Endothelial cell (in vitro differentiated cells): Measurements from ENCODE around the gene NUMBL. TPM values are rescaled to one million over a fixed set of nuclear protein-coding genes. Genes with fewer than 3 reads are reported as not detected.

ENCODE experiments used
- DNase-seq: peaks from one replicate; pipeline ENCODE4 v3.0.0; 2021; ENCODE audit warnings: low spot score
- H3K27ac Mint-ChIP-seq: one replicate; pipeline ENCODE4 v1.8.0; 2021; ENCODE audit warnings: mixed read lengths, inconsistent platforms; ENCODE audit not compliant: unreplicated experiment
- H3K27me3 Mint-ChIP-seq: one replicate; pipeline ENCODE4 v1.8.0; 2021; ENCODE audit warnings: mild to moderate bottlenecking, moderate library complexity, mixed read lengths, inconsistent platforms; ENCODE audit not compliant: unreplicated experiment
- H3K36me3 Mint-ChIP-seq: one replicate; pipeline ENCODE4 v1.8.0; 2021; ENCODE audit warnings: mild to moderate bottlenecking, low read depth, mixed read lengths, inconsistent platforms; ENCODE audit not compliant: unreplicated experiment
- H3K4me1 Mint-ChIP-seq: one replicate; pipeline ENCODE4 v1.8.0; 2021; ENCODE audit warnings: mild to moderate bottlenecking, mixed read lengths, inconsistent platforms; ENCODE audit not compliant: unreplicated experiment
- H3K4me3 Mint-ChIP-seq: one replicate; pipeline ENCODE4 v1.8.0; 2021; ENCODE audit warnings: mild to moderate bottlenecking, mixed read lengths, inconsistent platforms; ENCODE audit not compliant: unreplicated experiment
- H3K9me3 Mint-ChIP-seq: one replicate; pipeline ENCODE4 v1.8.0; 2021; ENCODE audit warnings: mixed read lengths, inconsistent platforms; ENCODE audit not compliant: unreplicated experiment
- CTCF ChIP-seq: fragments of 200-600 bp; sonication (generic); IDR thresholded peaks from one replicate; pipeline ENCODE4 v1.5.0; 2021; ENCODE audit warnings: antibody characterized with exemption; ENCODE audit not compliant: unreplicated experiment
- total RNA-seq: library from RNA; stranded (reverse); fragmentation: NEBNext Ultra II Directional; extraction: Animal tissue kit (Norgen Biotek cat#: 25700); gene quantifications from one replicate; pipeline ENCODE4 v1.2.1, GENCODE V29; 2021; ENCODE audit not compliant: unreplicated experiment

The NUMBL gene
- total RNA-seq, 1 donor from 2014 or later, result 10.0 TPM

GRCh38 chr19:40646743-40647254, 43.7 kb downstream of the NUMBL start:
- no peak overlapping the region for H3K27ac Mint-ChIP-seq

GRCh38 chr19:40642757-40643305, 47.6 kb downstream of the NUMBL start:
- TF ChIP-seq CTCF, result no peak
- no peak overlapping the region for H3K4me3 Mint-ChIP-seq
- no peaks in the 10 kb centered on the region for H3K27me3 Mint-ChIP-seq
- no peaks in the 10 kb centered on the region for H3K9me3 Mint-ChIP-seq
- no peak for DNase-seq
- H3K36me3 Mint-ChIP-seq, result no peaks in the 10 kb centered on the region
- no peak overlapping the region for H3K27ac Mint-ChIP-seq
- H3K4me1 Mint-ChIP-seq, result peaks cover 5% of the 10 kb centered on the region

More at GRCh38 chr19:40646743-40647254, 43.7 kb downstream of the NUMBL start:
- Mint-ChIP-seq H3K36me3 (no peaks in the 10 kb centered on the region), H3K27me3 (peaks cover 3% of the 10 kb centered on the region), H3K9me3 (no peaks in the 10 kb centered on the region), H3K4me1 (no peaks in the 10 kb centered on the region), H3K4me3 (no peak overlapping the region)
- no peak for TF ChIP-seq CTCF
- DNase-seq, result no peak

- H3K4me3 Mint-ChIP-seq, result no peak overlapping the region
- H3K9me3 Mint-ChIP-seq, result no peaks in the 10 kb centered on the region
- no peak overlapping the region for H3K27ac Mint-ChIP-seq
- no peaks in the 10 kb centered on the region for H3K27me3 Mint-ChIP-seq
- no peaks in the 10 kb centered on the region for H3K36me3 Mint-ChIP-seq
- DNase-seq, result no peak
- TF ChIP-seq CTCF, result no peak
- H3K4me1 Mint-ChIP-seq, result peaks cover 5% of the 10 kb centered on the region
Observed at GRCh38 chr19:40642051-40642706, 48.3 kb downstream of the NUMBL start.

GRCh38 chr19:40641281-40641680, 49.2 kb downstream of the NUMBL start:
- H3K36me3 Mint-ChIP-seq, result no peaks in the 10 kb centered on the region
- no peak overlapping the region for H3K27ac Mint-ChIP-seq
- H3K4me1 Mint-ChIP-seq, result peaks cover 5% of the 10 kb centered on the region
- H3K27me3 Mint-ChIP-seq, result no peaks in the 10 kb centered on the region
- DNase-seq, result no peak
- H3K4me3 Mint-ChIP-seq, result no peak overlapping the region
- no peaks in the 10 kb centered on the region for H3K9me3 Mint-ChIP-seq
- TF ChIP-seq CTCF, result no peak

GRCh38 chr19:40640744-40641143, 49.7 kb downstream of the NUMBL start:
- no peak for DNase-seq

More at GRCh38 chr19:40640744-40641143, 49.7 kb downstream of the NUMBL start:
- no peaks in the 10 kb centered on the region for H3K9me3 Mint-ChIP-seq
- no peaks in the 10 kb centered on the region for H3K36me3 Mint-ChIP-seq
- H3K27ac Mint-ChIP-seq, result no peak overlapping the region
- H3K27me3 Mint-ChIP-seq, result no peaks in the 10 kb centered on the region
- TF ChIP-seq CTCF, result no peak
- peaks cover 5% of the 10 kb centered on the region for H3K4me1 Mint-ChIP-seq
- peak overlapping the region; percentile 38 for H3K4me3 Mint-ChIP-seq
